Mucosa of stomach (tissue), 1 donor: ENCODE measurements around the gene CCND1.
"Not testable (repeated sequence)": the region's sequence is repeated elsewhere in the genome, so short reads cannot be mapped to it uniquely, and the experiment has no call there.

Experiments
- H3K27me3 ChIP-seq: one replicate; pipeline ENCODE4 v1.7.0; 2013; ENCODE audit warnings: mild to moderate bottlenecking, low read length; ENCODE audit not compliant: control insufficient read depth, insufficient read depth
- H3K36me3 ChIP-seq: one replicate; pipeline ENCODE4 v1.7.0; 2013; ENCODE audit warnings: low read length; ENCODE audit not compliant: control insufficient read depth, insufficient read depth
- H3K4me1 ChIP-seq: one replicate; pipeline ENCODE4 v1.7.0; 2013; ENCODE audit warnings: mild to moderate bottlenecking, low read length; ENCODE audit not compliant: control insufficient read depth, insufficient read depth
- H3K4me3 ChIP-seq: one replicate; pipeline ENCODE4 v1.7.0; 2013; ENCODE audit warnings: low read length
- H3K9ac ChIP-seq: one replicate; pipeline ENCODE4 v1.7.0; 2013; ENCODE audit warnings: mild to moderate bottlenecking, low read length, moderate library complexity
- H3K9me3 ChIP-seq: one replicate; pipeline ENCODE4 v1.7.0; 2013; ENCODE audit warnings: mild to moderate bottlenecking, low read length, moderate library complexity; ENCODE audit not compliant: control insufficient read depth
- donor health status: Pancreatic carcinoma.

Gene CCND1

GRCh38 chr11:69685348-69685747, 44.4 kb downstream of the CCND1 start:
- peaks cover 11% of the 10 kb centered on the region for H3K27me3 ChIP-seq
- H3K4me3 ChIP-seq: no peak overlapping the region
- H3K36me3 ChIP-seq: no peaks in the 10 kb centered on the region
- peaks cover 14% of the 10 kb centered on the region for H3K4me1 ChIP-seq
- H3K9me3 ChIP-seq: no peaks in the 10 kb centered on the region
- no peak overlapping the region for H3K9ac ChIP-seq

GRCh38 chr11:69686452-69686851, 45.5 kb downstream of the CCND1 start:
- Histone ChIP-seq H3K4me3 (no peak overlapping the region), H3K27me3 (peaks cover 11% of the 10 kb centered on the region), H3K4me1 (peaks cover 14% of the 10 kb centered on the region), H3K9me3 (no peaks in the 10 kb centered on the region), H3K9ac (no peak overlapping the region), H3K36me3 (no peaks in the 10 kb centered on the region)

GRCh38 chr11:69686856-69687255, 45.9 kb downstream of the CCND1 start:
- Histone ChIP-seq H3K9ac (no peak overlapping the region), H3K4me3 (no peak overlapping the region), H3K9me3 (no peaks in the 10 kb centered on the region), H3K4me1 (peaks cover 14% of the 10 kb centered on the region), H3K36me3 (no peaks in the 10 kb centered on the region), H3K27me3 (peaks cover 11% of the 10 kb centered on the region)

GRCh38 chr11:69687969-69688771, 47.2 kb downstream of the CCND1 start:
- not testable (repeated sequence) for H3K9me3 ChIP-seq, H3K4me3 ChIP-seq, H3K36me3 ChIP-seq, H3K9ac ChIP-seq
- H3K4me1 ChIP-seq: peaks cover 14% of the 10 kb centered on the region
- H3K27me3 ChIP-seq: peaks cover 11% of the 10 kb centered on the region

GRCh38 chr11:69689484-69690319, 48.7 kb downstream of the CCND1 start:
- Histone ChIP-seq H3K9ac (no peak overlapping the region), H3K4me3 (no peak overlapping the region), H3K27me3 (peaks cover 13% of the 10 kb centered on the region), H3K9me3 (no peaks in the 10 kb centered on the region), H3K4me1 (peaks cover 14% of the 10 kb centered on the region), H3K36me3 (no peaks in the 10 kb centered on the region)

DNA sequence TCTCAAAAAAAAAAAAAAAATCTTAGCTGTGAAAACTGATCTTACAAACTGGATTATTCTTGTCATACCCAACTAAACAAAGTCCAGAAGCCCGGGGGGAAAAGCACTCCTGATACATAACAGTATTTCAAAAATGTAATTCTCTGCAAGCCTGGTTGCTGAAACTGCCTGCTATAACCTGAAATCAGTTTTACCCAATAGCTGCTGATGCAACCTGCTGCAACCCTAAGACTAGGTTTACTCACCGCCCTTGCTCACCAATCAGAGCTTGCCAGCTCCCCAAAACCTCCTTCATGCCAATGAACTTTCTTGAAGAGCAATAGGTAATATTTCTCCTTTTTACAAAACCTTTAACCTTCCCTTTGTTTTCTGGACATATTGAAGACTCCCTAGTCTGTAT, 50.5 kb downstream of the CCND1 start:
- peaks cover 11% of the 10 kb centered on the region for H3K27me3 ChIP-seq
- no peak overlapping the region for H3K4me3 ChIP-seq
- H3K9me3 ChIP-seq: no peaks in the 10 kb centered on the region
- no peaks in the 10 kb centered on the region for H3K36me3 ChIP-seq
- peaks cover 8% of the 10 kb centered on the region for H3K4me1 ChIP-seq
- H3K9ac ChIP-seq: no peak overlapping the region

DNA sequence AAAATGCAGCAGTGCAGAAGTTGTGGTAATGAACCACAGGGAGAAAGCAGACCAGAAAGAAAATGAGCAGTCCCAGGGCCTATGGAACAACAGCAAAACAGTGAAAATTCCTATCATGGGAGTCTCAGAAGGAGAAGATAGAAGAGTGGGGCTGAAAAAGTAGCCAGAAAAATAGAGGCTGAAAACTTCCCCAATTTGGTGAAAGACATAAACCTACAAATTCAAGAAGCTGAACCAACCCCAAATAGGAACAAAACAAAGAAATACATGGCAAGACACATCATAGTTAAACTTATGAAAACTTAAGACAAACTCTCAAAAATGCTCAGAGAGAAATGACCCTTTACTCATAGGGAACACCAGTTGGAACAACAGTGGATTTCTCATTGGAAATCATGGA, 51.5 kb downstream of the CCND1 start:
- peaks cover 5% of the 10 kb centered on the region for H3K27me3 ChIP-seq

GRCh38 chr11:69694781-69695180, 53.8 kb downstream of the CCND1 start:
- Histone ChIP-seq H3K36me3 (no peaks in the 10 kb centered on the region), H3K27me3 (peaks cover 5% of the 10 kb centered on the region), H3K9ac (no peak overlapping the region), H3K4me3 (no peak overlapping the region), H3K9me3 (no peaks in the 10 kb centered on the region), H3K4me1 (peaks cover under 1% of the 10 kb centered on the region)

More for the DNA sequence above, 51.5 kb downstream of the CCND1 start:
- H3K9me3 ChIP-seq: no peaks in the 10 kb centered on the region
- no peaks in the 10 kb centered on the region for H3K36me3 ChIP-seq
- H3K4me3 ChIP-seq: no peak overlapping the region
- H3K4me1 ChIP-seq: peaks cover 8% of the 10 kb centered on the region
- H3K9ac ChIP-seq: no peak overlapping the region

- no peak overlapping the region for H3K9ac ChIP-seq
- H3K4me3 ChIP-seq: no peak overlapping the region
- peaks cover 6% of the 10 kb centered on the region for H3K27me3 ChIP-seq
- no peaks in the 10 kb centered on the region for H3K9me3 ChIP-seq
- H3K36me3 ChIP-seq: no peaks in the 10 kb centered on the region
- peaks cover 3% of the 10 kb centered on the region for H3K4me1 ChIP-seq
Observed at GRCh38 chr11:69695581-69695980, 54.6 kb downstream of the CCND1 start.

- H3K27me3 ChIP-seq: peaks cover 10% of the 10 kb centered on the region
- H3K9me3 ChIP-seq, H3K4me1 ChIP-seq, H3K4me3 ChIP-seq, H3K9ac ChIP-seq, H3K36me3 ChIP-seq: not testable (repeated sequence)
Observed at GRCh38 chr11:69695995-69696394, 55.0 kb downstream of the CCND1 start.

- Histone ChIP-seq H3K4me1 (peaks cover 6% of the 10 kb centered on the region), H3K27me3 (peaks cover 19% of the 10 kb centered on the region), H3K36me3 (no peaks in the 10 kb centered on the region), H3K4me3 (no peak overlapping the region), H3K9ac (no peak overlapping the region), H3K9me3 (no peaks in the 10 kb centered on the region)
Observed at GRCh38 chr11:69696749-69697468, 56.0 kb downstream of the CCND1 start.

- peaks cover 6% of the 10 kb centered on the region for H3K4me1 ChIP-seq
- peaks cover 25% of the 10 kb centered on the region for H3K27me3 ChIP-seq
- H3K4me3 ChIP-seq: no peak overlapping the region
- no peaks in the 10 kb centered on the region for H3K9me3 ChIP-seq
- H3K36me3 ChIP-seq: no peaks in the 10 kb centered on the region
- H3K9ac ChIP-seq: no peak overlapping the region
Observed at GRCh38 chr11:69697469-69697843, 56.5 kb downstream of the CCND1 start.
